H1 (cell line): ENCODE data around the gene CAPZA2. TPM values are rescaled to one million over a fixed set of nuclear protein-coding genes. Genes with fewer than 3 reads are reported as not detected.

ENCODE experiments used
- CTCF ChIA-PET: fragments of 300-600 bp; sonication (Branson Sonifier 250); formaldehyde crosslinking; loops from one replicate; lab custom pipeline; 2021; ENCODE audit not compliant: partially characterized antibody; lab: Charles Lee
- POLR2A ChIA-PET: fragments of 300-600 bp; sonication (Branson Sonifier 250); formaldehyde crosslinking; loops from one replicate; lab custom pipeline; 2021; ENCODE audit warnings: inconsistent platforms; ENCODE audit not compliant: partially characterized antibody; lab: Charles Lee
- DNase-seq, 2 experiments: peaks; one replicate each; pipeline versions ENCODE4 v3.0.0 to v3.0.0-alpha.2; 2010 to 2022; ENCODE audit warnings: low spot score in 2 of 2, low read depth in 1 of 2, mixed read lengths in 1 of 2
- FAIRE-seq: peaks from 2 replicates; lab custom pipeline; 2011; peaks lifted over from hg19 to GRCh38; lab: Jason Lieb, UNC
- H2AFZ ChIP-seq: 2 replicates; pipeline ENCODE4 v1.8.1; 2012; ENCODE audit warnings: low read length, inconsistent platforms
- H2AK5ac ChIP-seq: 2 replicates; pipeline ENCODE4 v1.6.1; 2013; ENCODE audit warnings: low read depth, low read length
- H2BK120ac ChIP-seq: replicated peaks from 2 replicates; pipeline ENCODE3; 2013; ENCODE audit warnings: low read depth, low read length, inconsistent platforms
- H2BK12ac ChIP-seq: 2 replicates; pipeline ENCODE4 v1.6.1; 2013; ENCODE audit warnings: low read depth, low read length
- H2BK15ac ChIP-seq: 2 replicates; pipeline ENCODE4 v1.6.1; 2013; ENCODE audit warnings: low read length
- H2BK20ac ChIP-seq: 2 replicates; pipeline ENCODE4 v1.6.1; 2013; ENCODE audit warnings: low read length
- H2BK5ac ChIP-seq: 2 replicates; pipeline ENCODE4 v1.6.1; 2013; ENCODE audit warnings: low read depth, low read length
- H3K14ac ChIP-seq: 2 replicates; pipeline ENCODE4 v1.6.1; 2013; ENCODE audit warnings: inconsistent platforms; ENCODE audit not compliant: insufficient read length
- H3K18ac ChIP-seq: 2 replicates; pipeline ENCODE4 v1.6.1; 2013; ENCODE audit warnings: low read length; ENCODE audit errors: extremely low read depth
- H3K23ac ChIP-seq: 2 replicates; pipeline ENCODE4 v1.6.1; 2013; ENCODE audit warnings: inconsistent platforms; ENCODE audit not compliant: insufficient read length
- H3K23me2 ChIP-seq: 2 replicates; pipeline ENCODE4 v1.6.1; 2013; ENCODE audit warnings: low read depth, low read length
- H3K27ac ChIP-seq: 2 replicates; pipeline ENCODE4 v1.6.1; 2011; ENCODE audit warnings: low read depth, low read length, inconsistent platforms
- H3K27me3 ChIP-seq, 4 experiments: replicated peaks in 1 of 4; 1 replicate in 1 of 4; 2 replicates in 3 of 4; pipeline versions ENCODE4 v1.6.1 to v1.8.1; 2011 to 2013; ENCODE audit warnings: low read length in 3 of 4, mild to moderate bottlenecking in 3 of 4, inconsistent platforms in 2 of 4, mixed read lengths in 2 of 4, moderate library complexity in 1 of 4; ENCODE audit not compliant: control insufficient read depth in 3 of 4, insufficient read depth in 3 of 4; ENCODE audit errors: extremely low read depth in 1 of 4
- H3K36me3 ChIP-seq, 4 experiments: 2 replicates each; pipeline versions ENCODE4 v1.6.1 to v1.8.1; 2011 to 2013; ENCODE audit warnings: mild to moderate bottlenecking in 4 of 4, low read length in 3 of 4, moderate library complexity in 2 of 4, control low read depth in 1 of 4, inconsistent platforms in 1 of 4; ENCODE audit not compliant: insufficient read depth in 4 of 4, control insufficient read depth in 2 of 4
- H3K4ac ChIP-seq: replicated peaks from 2 replicates; pipeline ENCODE3; 2013; ENCODE audit warnings: low read length, low read depth, mixed read lengths, inconsistent platforms; ENCODE audit not compliant: insufficient read length
- H3K4me1 ChIP-seq, 4 experiments: replicated peaks in 1 of 4; 1 replicate in 1 of 4; 2 replicates in 3 of 4; pipeline versions ENCODE4 v1.6.1 to v1.8.1; 2011 to 2013; ENCODE audit warnings: low read length in 3 of 4, inconsistent platforms in 2 of 4, mixed read lengths in 1 of 4; ENCODE audit not compliant: insufficient read depth in 4 of 4, control insufficient read depth in 3 of 4
- H3K4me2 ChIP-seq, 2 experiments: 2 replicates each; pipeline versions ENCODE4 v1.6.1 to v1.8.1; 2011 to 2013; ENCODE audit warnings: low read depth in 2 of 2, low read length in 2 of 2, control low read depth in 1 of 2, inconsistent platforms in 1 of 2, mild to moderate bottlenecking in 1 of 2; ENCODE audit not compliant: insufficient read depth in 1 of 2
- H3K4me3 ChIP-seq, 4 experiments: fragments of 200-600, 300-600 bp in 1 of 4; sonication (generic), shearing (Covaris generic), sonication (Bioruptor Twin) in 1 of 4; 2 replicates each; pipeline versions ENCODE4 v1.5.1 to v1.8.1; 2011 to 2016; ENCODE audit warnings: low read length in 4 of 4, low read depth in 3 of 4, control low read depth in 2 of 4, inconsistent platforms in 2 of 4, mild to moderate bottlenecking in 2 of 4, mixed read lengths in 1 of 4, moderate library complexity in 1 of 4; ENCODE audit not compliant: insufficient read depth in 2 of 4; ENCODE audit errors: extremely low read depth in 1 of 4
- H3K56ac ChIP-seq: replicated peaks from 2 replicates; pipeline ENCODE3; 2013; ENCODE audit warnings: low read depth, mild to moderate bottlenecking, mixed read lengths, low read length, inconsistent platforms; ENCODE audit not compliant: insufficient read length
- H3K79me1 ChIP-seq: 2 replicates; pipeline ENCODE4 v1.6.1; 2013; ENCODE audit warnings: low read depth, low read length, control low read depth
- H3K79me2 ChIP-seq, 2 experiments: 2 replicates each; pipeline versions ENCODE4 v1.6.1 to v1.8.1; 2012 to 2013; ENCODE audit warnings: low read length in 2 of 2, mild to moderate bottlenecking in 2 of 2, inconsistent platforms in 1 of 2; ENCODE audit not compliant: insufficient read depth in 2 of 2, control insufficient read depth in 1 of 2
- H3K9ac ChIP-seq, 4 experiments: replicated peaks in 1 of 4; 1 replicate in 1 of 4; 2 replicates in 3 of 4; pipeline versions ENCODE4 v1.6.1 to v1.8.1; 2011 to 2013; ENCODE audit warnings: low read depth in 3 of 4, low read length in 3 of 4, control low read depth in 2 of 4, mild to moderate bottlenecking in 2 of 4, moderate library complexity in 2 of 4, inconsistent platforms in 1 of 4; ENCODE audit errors: extremely low read depth in 1 of 4
- H3K9me3 ChIP-seq, 2 experiments: 2 replicates each; pipeline versions ENCODE4 v1.6.1 to v1.8.1; 2012 to 2013; ENCODE audit warnings: mild to moderate bottlenecking in 2 of 2, moderate library complexity in 2 of 2, control low read depth in 1 of 2, inconsistent platforms in 1 of 2, low read depth in 1 of 2, low read length in 1 of 2, mixed read lengths in 1 of 2; ENCODE audit not compliant: insufficient read depth in 2 of 2
- H4K20me1 ChIP-seq, 2 experiments: replicated peaks in 1 of 2; 2 replicates each; pipeline versions ENCODE3 to v1.8.1; 2011 to 2013; ENCODE audit warnings: inconsistent platforms in 2 of 2, low read length in 2 of 2, mild to moderate bottlenecking in 1 of 2; ENCODE audit not compliant: insufficient read depth in 2 of 2, control insufficient read depth in 1 of 2
- H4K5ac ChIP-seq: 2 replicates; pipeline ENCODE4 v1.6.1; 2013; ENCODE audit warnings: low read length, low read depth, mixed read lengths, inconsistent platforms; ENCODE audit not compliant: insufficient read length
- H4K8ac ChIP-seq: 2 replicates; pipeline ENCODE4 v1.8.0; 2013; ENCODE audit warnings: mild to moderate bottlenecking, moderate library complexity, low read length, inconsistent platforms; ENCODE audit not compliant: insufficient read depth; ENCODE audit errors: extremely low read depth
- H4K91ac ChIP-seq: replicated peaks from 2 replicates; pipeline ENCODE3; 2013; ENCODE audit warnings: low read length, mixed read lengths, inconsistent platforms; ENCODE audit not compliant: insufficient read length
- ATF2 ChIP-seq: IDR thresholded peaks from 2 replicates; pipeline ENCODE4 v1.6.1; 2012; ENCODE audit warnings: low read length, inconsistent platforms
- CHD1 ChIP-seq: IDR thresholded peaks from 2 replicates; pipeline ENCODE4 v1.6.1; 2012; ENCODE audit warnings: low read depth, low read length, improper control_type of control experiment
- CREB1 ChIP-seq: IDR thresholded peaks from 2 replicates; pipeline ENCODE4 v1.6.1; 2012; ENCODE audit warnings: inconsistent platforms
- CTBP2 ChIP-seq: IDR thresholded peaks from 2 replicates; pipeline ENCODE4 v1.7.0; 2011; ENCODE audit warnings: borderline replicate concordance, mild to moderate bottlenecking, moderate library complexity, mixed read lengths, low read length; ENCODE audit not compliant: insufficient read depth, insufficient read length
- POU5F1 ChIP-seq: IDR thresholded peaks from 2 replicates; pipeline ENCODE4 v1.6.1; 2011; ENCODE audit warnings: low read depth, mild to moderate bottlenecking, low read length, moderate library complexity
- WGBS, 2 experiments: shearing (Covaris generic) in 1 of 2; methylation state at CpG; one replicate each; pipeline versions ENCODE4 v1.1.6 to v1.1.7; 2013 to 2015; ENCODE audit warnings: low lambda C conversion rate in 2 of 2, mixed read lengths in 2 of 2, inconsistent platforms in 1 of 2, low coverage in 1 of 2, missing lambda C conversion rate in 1 of 2; ENCODE audit not compliant: insufficient replicate concordance in 2 of 2, insufficient coverage in 1 of 2, insufficient read length in 1 of 2; ENCODE audit errors: extremely low coverage in 1 of 2, missing lambda C conversion rate in 1 of 2; 5-methylcytosine and 5-hydroxymethylcytosine counted together
- polyA plus RNA-seq, 7 experiments: library from polyadenylated mRNA; depleted of rRNA in 3 of 7; stranded (reverse) in 5 of 7; unstranded in 2 of 7; fragments of >200 nt in 5 of 7; fragments of 200-250 nt in 2 of 7; gene quantifications; 1 replicate in 5 of 7; 2 replicates in 1 of 7; 4 replicates in 1 of 7; pipeline versions ENCODE4 v1.2.1 to v1.2.3, GENCODE V29; 2011 to 2013; ENCODE audit warnings: missing spikeins in 2 of 7, mixed read lengths in 2 of 7
- total RNA-seq: library from RNA; stranded (reverse); fragmentation: NEBNext Ultra II Directional; extraction: Animal tissue kit (Norgen Biotek cat#: 25700); gene quantifications from 2 replicates; pipeline ENCODE4 v1.2.1, GENCODE V29; 2021

Gene CAPZA2
- total and polyA plus RNA-seq, 2 of the 8 experiments (the other 6 are each of a cell fraction or from before 2014, with no cell fraction given): 33.2 to 145 TPM

DNA sequence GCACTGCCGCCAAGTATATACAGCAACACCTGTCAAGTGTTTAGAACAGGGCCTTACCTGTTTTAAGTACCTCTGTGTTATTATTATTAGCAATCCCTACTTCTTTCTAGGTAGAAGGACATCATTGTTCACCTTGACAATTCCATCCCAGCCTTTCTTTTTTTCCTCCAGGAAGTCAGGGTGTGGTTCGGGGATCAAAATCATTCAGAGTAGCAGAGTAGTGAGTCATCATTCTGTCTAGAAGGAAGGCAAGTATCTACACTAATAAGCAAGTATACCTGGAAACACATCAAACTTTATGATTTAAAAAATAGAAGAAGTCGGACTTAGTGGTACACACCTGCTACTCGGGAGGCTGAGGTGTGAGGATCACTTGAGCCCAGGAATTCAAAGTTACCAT is 25.5 kb upstream of the CAPZA2 start:
- Histone ChIP-seq H3K23ac (no peak overlapping the region), H4K91ac (no peak overlapping the region), H2BK120ac (no peak overlapping the region), H2AFZ (no peak overlapping the region), H2BK20ac (no peak overlapping the region), H2BK5ac (no peak overlapping the region), H3K36me3 (no peaks in the 10 kb centered on the region), H3K4me3 (no peak overlapping the region), H3K79me1 (no peaks in the 10 kb centered on the region), H2BK12ac (no peak overlapping the region), H3K14ac (no peak overlapping the region), H3K27me3 (no peaks in the 10 kb centered on the region), H4K8ac (no peak overlapping the region), H3K4ac (no peak overlapping the region), H3K23me2 (no peaks in the 10 kb centered on the region), H4K20me1 (no peaks in the 10 kb centered on the region), H2BK15ac (no peak overlapping the region), H3K9me3 (no peaks in the 10 kb centered on the region), H3K27ac (no peak overlapping the region), H4K5ac (no peak overlapping the region), H3K4me2 (no peak overlapping the region), H2AK5ac (no peak overlapping the region), H3K9ac (no peak overlapping the region), H3K79me2 (no peaks in the 10 kb centered on the region), H3K56ac (no peak overlapping the region), H3K4me1 (no peaks in the 10 kb centered on the region), H3K18ac (no peak overlapping the region)
- 92% methylated on average over 4 of the region's 4 CpGs; no CpG with 5 or more reads in 1 of the 2 experiments for WGBS, 2 experiments
- no peak for DNase-seq
- ChIA-PET POLR2A (no interaction called here), CTCF (no interaction called here)
- no peak for FAIRE-seq
- TF ChIP-seq ATF2: no peak
- TF ChIP-seq POU5F1: no peak
- TF ChIP-seq CREB1: no peak
- TF ChIP-seq CTBP2: no peak
- no peak for TF ChIP-seq CHD1
